MCF 10A (cell line): ENCODE data around the gene ARHGAP27. TPM values are rescaled to one million over a fixed set of nuclear protein-coding genes. Genes with fewer than 3 reads are reported as not detected.
A peak's percentile ranks its signal among the peaks of the same experiment; 100 is the strongest.

Experiments
- BruUV-seq: library from RNA; stranded (reverse); fragments of 400-500 nt; replicated peaks from 2 replicates; lab custom pipeline; 2021; lab: Mats Ljungman, UMichigan
- CTCF ChIA-PET: fragments of 300-600 bp; sonication (Branson Sonifier 250); formaldehyde crosslinking; extraction: SDS; loops from one replicate; lab custom pipeline; 2021; ENCODE audit warnings: antibody characterized with exemption, inconsistent platforms; lab: Yijun Ruan, JAX
- POLR2A ChIA-PET: fragments of 300-600, 350-650 bp; sonication (Branson Sonifier 250); formaldehyde crosslinking; extraction: SDS; loops from one replicate; lab custom pipeline; 2020; ENCODE audit warnings: antibody characterized with exemption, inconsistent platforms; lab: Yijun Ruan, JAX
- DNase-seq: peaks from one replicate; pipeline ENCODE4 v3.0.0-alpha.2; 2018; ENCODE audit not compliant: unreplicated experiment
- H3K27ac Mint-ChIP-seq: one replicate; pipeline ENCODE4 v1.8.0; 2022; ENCODE audit warnings: mild to moderate bottlenecking, low read depth, mixed read lengths; ENCODE audit not compliant: unreplicated experiment
- H3K27me3 Mint-ChIP-seq: one replicate; pipeline ENCODE4 v1.8.0; 2022; ENCODE audit warnings: mixed read lengths; ENCODE audit not compliant: insufficient read depth, unreplicated experiment
- H3K36me3 Mint-ChIP-seq: one replicate; pipeline ENCODE4 v1.8.0; 2022; ENCODE audit warnings: mild to moderate bottlenecking, moderate library complexity, mixed read lengths; ENCODE audit not compliant: insufficient read depth, unreplicated experiment
- H3K4me1 Mint-ChIP-seq: one replicate; pipeline ENCODE4 v1.8.0; 2022; ENCODE audit warnings: mixed read lengths; ENCODE audit not compliant: insufficient read depth, unreplicated experiment
- H3K4me3 Mint-ChIP-seq: one replicate; pipeline ENCODE4 v1.8.0; 2022; ENCODE audit warnings: mild to moderate bottlenecking, moderate library complexity, mixed read lengths; ENCODE audit not compliant: unreplicated experiment
- H3K9me3 Mint-ChIP-seq: one replicate; pipeline ENCODE4 v1.8.0; 2022; ENCODE audit warnings: mixed read lengths; ENCODE audit not compliant: unreplicated experiment
- CTCF ChIP-seq: fragments of 200-600 bp; IDR thresholded peaks from one replicate; pipeline ENCODE4 v1.8.0; 2022; ENCODE audit warnings: antibody characterized with exemption, mild to moderate bottlenecking; ENCODE audit not compliant: unreplicated experiment
- intact Hi-C: fragments of 100-400 bp; cut with micrococcal nuclease; formaldehyde crosslinking; loops from 2 replicates; pipeline ENCODE4 v1.14.1; 2022
- total RNA-seq: library from RNA; stranded (reverse); gene quantifications from 2 replicates; pipeline ENCODE4 v1.2.3, GENCODE V29; 2022

The ARHGAP27 gene
- total RNA-seq, 1 experiment from 2014 or later: 30.5 TPM

DNA sequence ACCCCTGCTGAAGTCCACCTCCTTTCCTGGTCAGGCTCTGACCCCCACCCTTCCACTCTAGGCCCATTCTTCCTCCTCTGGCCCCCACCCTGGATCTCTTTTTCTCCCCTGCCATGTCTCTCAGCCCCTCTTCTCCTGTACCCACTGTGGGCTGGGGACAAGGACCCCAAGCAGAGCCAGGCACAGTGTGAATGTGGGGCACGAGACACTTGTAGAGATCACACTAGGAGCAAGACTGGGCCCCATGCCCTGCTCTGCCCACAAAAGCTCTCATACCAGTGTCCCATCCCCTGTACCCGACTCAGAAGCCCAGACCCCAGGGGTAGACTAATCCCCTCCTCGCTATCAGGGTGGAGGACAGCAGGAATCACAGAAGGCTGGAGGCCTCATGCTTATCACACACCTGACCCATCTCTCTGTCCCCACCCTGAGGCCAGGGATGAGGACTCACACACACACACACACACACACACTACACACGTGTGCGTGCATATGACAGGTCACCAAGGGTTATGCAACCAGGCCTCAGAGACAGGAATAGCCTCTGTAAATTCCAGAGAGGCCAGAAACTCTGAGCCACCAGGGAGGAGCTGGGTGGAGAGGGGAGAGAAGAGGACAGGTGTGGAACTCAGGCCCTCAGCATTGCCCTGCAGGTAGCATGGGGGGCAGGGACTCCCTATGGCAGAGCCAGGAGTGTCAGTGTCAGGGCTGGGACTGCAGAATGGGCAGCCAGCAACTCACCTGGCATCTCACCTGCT is 21.1 kb downstream of the ARHGAP27 start:
- no peaks in the 10 kb centered on the region for H3K9me3 Mint-ChIP-seq
- peaks cover 23% of the 10 kb centered on the region for H3K4me1 Mint-ChIP-seq
- H3K4me3 Mint-ChIP-seq: no peak overlapping the region
- no peak for DNase-seq
- POLR2A ChIA-PET: interaction anchor here (1.5 kb wide), 1 partner anchor 11 kb away, joined by 4 read pairs; no protein-coding TSS in a partner anchor
- CTCF ChIA-PET: interaction anchor here (1.0 to 1.3 kb wide), 2 partner anchors 140 to 276 kb away, joined by 3 to 5 read pairs; partner anchors contain the start of gene ACBD4
- H3K27ac Mint-ChIP-seq: peak overlapping the region; percentile 65
- peaks cover 29% of the 10 kb centered on the region for H3K36me3 Mint-ChIP-seq
- intact Hi-C loops: no loop called here
- TF ChIP-seq CTCF: no peak
- no peaks in the 10 kb centered on the region for H3K27me3 Mint-ChIP-seq
- no TSS peak for BruUV-seq

DNA sequence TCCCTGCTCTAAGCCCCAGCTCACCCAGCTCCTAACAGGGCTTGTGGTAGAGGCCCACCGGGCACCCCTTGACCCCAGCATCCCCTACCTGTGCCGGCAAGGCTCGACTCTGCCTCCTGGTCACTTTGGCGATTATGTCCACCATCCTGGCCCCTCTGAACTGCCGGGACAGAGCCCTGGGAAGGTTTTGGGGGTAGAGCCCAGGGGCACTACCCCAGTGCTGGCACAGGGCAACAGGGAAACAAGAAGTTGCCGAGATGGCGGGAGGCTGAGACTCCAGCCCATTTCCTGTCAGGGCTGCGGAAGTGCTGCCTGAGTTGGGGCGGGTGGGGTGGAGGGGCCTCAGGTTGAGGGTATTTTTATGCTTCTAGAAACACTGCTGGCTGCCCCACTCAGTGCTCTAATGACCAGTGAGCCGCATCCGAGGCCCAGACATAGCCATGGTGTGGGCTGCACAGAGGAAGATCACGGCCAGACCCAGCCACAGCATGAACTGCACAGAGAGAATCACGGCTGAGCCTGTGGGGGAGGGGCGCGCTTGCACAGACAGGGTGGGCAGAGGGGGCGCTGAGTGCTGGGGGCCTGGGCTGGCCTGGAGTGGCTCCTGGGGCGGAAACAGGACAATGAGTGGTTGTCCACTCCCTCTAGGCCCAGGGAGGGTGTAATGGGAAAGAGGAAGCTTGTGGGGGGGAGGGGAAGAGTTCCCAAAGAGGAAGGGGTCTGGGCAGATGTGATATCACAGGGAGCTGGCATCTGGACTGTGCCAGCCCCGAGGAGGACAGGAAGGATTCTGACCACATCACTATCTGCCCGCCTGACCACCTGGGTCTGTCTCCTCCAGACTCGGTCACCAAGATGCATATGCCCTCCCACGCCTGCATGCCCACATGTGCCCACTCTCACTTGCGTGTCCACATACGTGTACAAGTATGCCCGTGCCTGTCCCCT is 22.3 kb downstream of the ARHGAP27 start:
- H3K4me1 Mint-ChIP-seq: peaks cover 19% of the 10 kb centered on the region
- no peak for DNase-seq
- intact Hi-C loops: no loop called here
- H3K27ac Mint-ChIP-seq: peak overlapping the region; percentile 7
- POLR2A ChIA-PET: no interaction called here
- no peaks in the 10 kb centered on the region for H3K27me3 Mint-ChIP-seq
- no peak overlapping the region for H3K4me3 Mint-ChIP-seq
- no peaks in the 10 kb centered on the region for H3K9me3 Mint-ChIP-seq
- BruUV-seq: no TSS peak
- CTCF ChIA-PET: interaction anchor here (1.3 to 1.4 kb wide), 2 partner anchors 16 to 139 kb away, joined by 3 to 6 read pairs; no protein-coding TSS in a partner anchor
- TF ChIP-seq CTCF: no peak
- peaks cover 28% of the 10 kb centered on the region for H3K36me3 Mint-ChIP-seq

- Mint-ChIP-seq H3K4me1 (peaks cover 14% of the 10 kb centered on the region), H3K27me3 (no peaks in the 10 kb centered on the region), H3K27ac (no peak overlapping the region), H3K4me3 (no peak overlapping the region), H3K9me3 (no peaks in the 10 kb centered on the region), H3K36me3 (peaks cover 24% of the 10 kb centered on the region)
- DNase-seq: no peak
- POLR2A ChIA-PET: no interaction called here
- no TSS peak for BruUV-seq
- CTCF ChIA-PET: interaction anchor here (1.4 kb wide), 1 partner anchor 15 kb away, joined by 6 read pairs; no protein-coding TSS in a partner anchor
- intact Hi-C loops: no loop called here
- TF ChIP-seq CTCF: no peak
These were observed 23.0 kb downstream of the ARHGAP27 start for GRCh38 chr17:45409659-45410076.
